Ovary (tissue), 9 donors: ENCODE measurements around the gene FGGY. TPM values are rescaled to one million over a fixed set of nuclear protein-coding genes. Genes with fewer than 3 reads are reported as not detected.

ENCODE experiments used
- DNase-seq, 5 donors: peaks; one replicate each; pipeline ENCODE4 v3.0.0-alpha.2; 2019 to 2020
- H3K27ac ChIP-seq, 2 donors: fragments of 200-600 bp; one replicate each; pipeline versions ENCODE4 v1.5.1 to v1.8.0; 2019 to 2022
- H3K27me3 ChIP-seq: fragments of 200-600 bp; one replicate; pipeline ENCODE4 v1.8.0; 2022
- H3K36me3 ChIP-seq: fragments of 200-600 bp; sonication (generic); one replicate; pipeline ENCODE4 v1.5.1; 2019
- H3K4me1 ChIP-seq: one replicate; pipeline ENCODE4 v1.8.1; 2013; ENCODE audit warnings: mild to moderate bottlenecking, moderate library complexity; ENCODE audit not compliant: insufficient read depth
- H3K4me3 ChIP-seq: fragments of 200-600 bp; sonication (generic); one replicate; pipeline ENCODE4 v1.5.1; 2017
- H3K9me3 ChIP-seq, 2 donors: fragments of 200-600 bp in 1 of 2; sonication (generic) in 1 of 2; one replicate each; pipeline versions ENCODE4 v1.5.1 to v1.8.1; 2013 to 2019; ENCODE audit warnings: mild to moderate bottlenecking in 1 of 2, moderate library complexity in 1 of 2
- EP300 ChIP-seq: sonication (generic); formaldehyde crosslinking; IDR thresholded peaks from one replicate; pipeline ENCODE4 v1.6.1; 2017; ENCODE audit warnings: antibody characterized with exemption
- POLR2A ChIP-seq: fragments of 450-650 bp; IDR thresholded peaks from one replicate; pipeline ENCODE4 v1.6.1; 2017; ENCODE audit warnings: antibody characterized with exemption, mild to moderate bottlenecking, moderate library complexity
- WGBS, 3 donors: extraction: QIAGEN DNeasy Blood & Tissue Kit in 1 of 3; methylation state at CpG; one replicate each; pipeline versions ENCODE4 v1.1.5 to v1.1.7; 2013 to 2017; 5-methylcytosine and 5-hydroxymethylcytosine counted together
- intact Hi-C, 4 donors: fragments of 100-400 bp; cut with DNase I; formaldehyde crosslinking; loops; one replicate each; pipeline versions ENCODE4 v1.11.0 to v1.15.1; 2022 to 2023
- polyA plus RNA-seq, 2 donors: library from polyadenylated mRNA; stranded (reverse); fragments of 200-250 nt in 1 of 2; fragments of 350-450 nt in 1 of 2; fragmentation: Illumina TruSeq in 1 of 2; extraction: RNeasy Lipid Tissue Mini Kit (QIAGEN cat#74804) in 1 of 2; gene quantifications; one replicate each; pipeline ENCODE4 v1.2.3, GENCODE V29; 2013 to 2014
- total RNA-seq, 7 donors: library from RNA; depleted of rRNA in 2 of 7; stranded (reverse); fragments of >200 nt in 2 of 7; fragmentation: NEBNext Ultra II Directional in 3 of 7; extraction: Animal tissue kit (Norgen Biotek cat#: 25700) in 3 of 7; gene quantifications; one replicate each; pipeline versions ENCODE4 v1.1.0 to v1.2.4, GENCODE V29; 2016 to 2023
- TF ChIP-seq, protein P1 (sequence below), 3 donors: fragments of 450-650 bp in 2 of 3; fragments of 200-600 bp in 1 of 3; IDR thresholded peaks; one replicate each; pipeline versions ENCODE4 v1.5.1 to v1.8.0; 2016 to 2022; ENCODE audit warnings: antibody characterized with exemption in 3 of 3, mild to moderate bottlenecking in 1 of 3
- donor health status: DM: no; HTN: no; CAD: no; lungs with moderate emphysema.
- donor health status: DM: no; HTN: no; CAD: no.
- donor health status: Bipolar disorder and iron deficiency.
- donor health status: DM: yes; HTN: yes; CAD: no.
- donor health status: DM: no; HTN: no; CAD: no.
- donor health status: DM: yes; HTN: yes; CAD: no.

FGGY gene
- total and polyA plus RNA-seq, 9 donors, result 7.9 to 62.0 (median 44.7) TPM

DNA sequence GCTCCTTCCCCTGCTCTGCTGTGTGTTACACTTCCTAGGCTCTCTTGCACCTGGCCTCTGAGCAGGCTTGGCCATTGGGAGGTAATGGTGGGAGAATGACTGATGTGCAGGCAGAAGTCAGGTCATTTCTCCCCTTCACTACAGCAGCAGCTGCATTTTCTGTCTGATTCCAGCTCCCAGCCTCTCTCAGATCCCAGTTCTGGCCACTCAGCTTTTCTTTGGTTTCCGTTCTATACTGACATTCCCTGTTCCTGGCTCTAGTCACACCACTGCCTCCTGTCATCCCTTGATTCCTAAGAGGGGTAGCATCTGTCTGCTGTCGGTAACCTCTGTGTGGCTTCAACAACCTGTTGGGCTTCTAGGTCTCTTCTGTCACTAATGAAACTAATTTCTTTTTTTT, 390.2 kb downstream of the FGGY start:
- 76 to 88% (median 86%) methylated on average over 2 of the region's 2 CpGs for WGBS, 3 donors
- H3K9me3 ChIP-seq, result no peaks in the 10 kb centered on the region
- H3K27ac ChIP-seq, result no peak overlapping the region
- H3K27me3 ChIP-seq, result no peaks in the 10 kb centered on the region
- H3K36me3 ChIP-seq, result no peaks in the 10 kb centered on the region
- H3K4me3 ChIP-seq, result no peak overlapping the region
- peaks cover 2% of the 10 kb centered on the region for H3K4me1 ChIP-seq
- DNase-seq, result no peak
- TF ChIP-seq POLR2A, result no peak
- TF ChIP-seq, protein P1, sequence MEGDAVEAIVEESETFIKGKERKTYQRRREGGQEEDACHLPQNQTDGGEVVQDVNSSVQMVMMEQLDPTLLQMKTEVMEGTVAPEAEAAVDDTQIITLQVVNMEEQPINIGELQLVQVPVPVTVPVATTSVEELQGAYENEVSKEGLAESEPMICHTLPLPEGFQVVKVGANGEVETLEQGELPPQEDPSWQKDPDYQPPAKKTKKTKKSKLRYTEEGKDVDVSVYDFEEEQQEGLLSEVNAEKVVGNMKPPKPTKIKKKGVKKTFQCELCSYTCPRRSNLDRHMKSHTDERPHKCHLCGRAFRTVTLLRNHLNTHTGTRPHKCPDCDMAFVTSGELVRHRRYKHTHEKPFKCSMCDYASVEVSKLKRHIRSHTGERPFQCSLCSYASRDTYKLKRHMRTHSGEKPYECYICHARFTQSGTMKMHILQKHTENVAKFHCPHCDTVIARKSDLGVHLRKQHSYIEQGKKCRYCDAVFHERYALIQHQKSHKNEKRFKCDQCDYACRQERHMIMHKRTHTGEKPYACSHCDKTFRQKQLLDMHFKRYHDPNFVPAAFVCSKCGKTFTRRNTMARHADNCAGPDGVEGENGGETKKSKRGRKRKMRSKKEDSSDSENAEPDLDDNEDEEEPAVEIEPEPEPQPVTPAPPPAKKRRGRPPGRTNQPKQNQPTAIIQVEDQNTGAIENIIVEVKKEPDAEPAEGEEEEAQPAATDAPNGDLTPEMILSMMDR (IDR thresholded peaks at IDR 0.05), result no peak
- TF ChIP-seq EP300, result no peak
- intact Hi-C loops, result loop anchor here in 1 of 4 donors (10.0 kb wide), 1 partner anchor 162 kb away; no protein-coding TSS in a partner anchor

DNA sequence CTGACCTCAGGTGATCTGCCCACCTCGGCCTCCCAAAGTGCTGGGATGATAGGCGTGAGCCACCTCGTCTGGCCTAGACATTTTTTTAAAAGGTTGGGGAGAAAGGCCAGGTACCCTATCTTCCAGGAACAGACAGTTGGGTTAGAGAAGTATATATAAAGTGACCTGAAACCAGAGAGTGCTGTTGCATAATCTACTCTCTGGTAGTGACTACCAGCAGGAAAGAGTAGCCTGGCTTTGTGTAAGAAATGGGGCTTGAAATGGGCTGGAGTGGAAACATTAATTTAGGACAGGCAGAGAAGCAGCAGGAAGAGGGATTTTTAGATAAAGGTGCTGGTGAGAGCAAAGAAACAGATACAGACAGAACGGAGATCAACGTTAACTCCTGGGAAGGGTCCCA, 392.1 kb downstream of the FGGY start:
- 69 to 88% (median 80%) methylated on average over 5 of the region's 5 CpGs for WGBS, 3 donors
- Histone ChIP-seq H3K36me3 (no peaks in the 10 kb centered on the region), H3K27ac (no peak overlapping the region), H3K9me3 (no peaks in the 10 kb centered on the region), H3K27me3 (no peaks in the 10 kb centered on the region), H3K4me1 (peaks cover 2% of the 10 kb centered on the region), H3K4me3 (no peak overlapping the region)
- intact Hi-C loops, result loop anchor here in 1 of 4 donors (10.0 kb wide), 1 partner anchor 164 kb away; no protein-coding TSS in a partner anchor
- DNase-seq, result no peak
- TF ChIP-seq, protein P1 (IDR thresholded peaks at IDR 0.05), result no peak
- no peak for TF ChIP-seq EP300
- TF ChIP-seq POLR2A, result no peak

DNA sequence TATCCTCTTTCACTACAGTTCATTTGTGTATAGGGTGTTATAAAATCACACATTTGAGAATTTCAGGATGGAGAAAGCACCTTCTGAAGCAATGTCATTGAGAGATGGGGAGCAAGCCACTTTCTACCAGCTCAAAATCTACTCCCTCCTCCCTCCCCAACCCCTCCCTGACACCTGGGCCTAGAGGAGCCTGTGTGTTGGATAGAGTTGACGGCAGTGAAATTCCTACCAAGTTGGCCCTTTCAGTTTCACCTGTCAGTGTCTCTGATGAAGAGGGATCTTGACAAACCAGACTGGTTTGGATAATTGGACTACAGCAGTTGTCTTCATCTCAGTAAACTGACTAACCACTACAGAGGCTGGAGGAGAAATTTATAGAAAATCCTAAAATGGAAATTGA, 392.8 kb downstream of the FGGY start:
- DNase-seq, result no peak
- TF ChIP-seq POLR2A, result no peak
- TF ChIP-seq, protein P1 (IDR thresholded peaks at IDR 0.05), result no peak
- Histone ChIP-seq H3K4me3 (no peak overlapping the region), H3K36me3 (no peaks in the 10 kb centered on the region), H3K4me1 (peaks cover 2% of the 10 kb centered on the region), H3K27me3 (no peaks in the 10 kb centered on the region), H3K27ac (no peak overlapping the region), H3K9me3 (no peaks in the 10 kb centered on the region)
- intact Hi-C loops, result loop anchor here in 3 of 4 donors (10.0 kb wide), 4 partner anchors 165 to 945 kb away; partner anchors contain the start of gene FGGY (in 2 of the 3)
- WGBS, 3 donors, result 88 to 100% (median 92%) methylated on average over 1 of the region's 1 CpG

DNA sequence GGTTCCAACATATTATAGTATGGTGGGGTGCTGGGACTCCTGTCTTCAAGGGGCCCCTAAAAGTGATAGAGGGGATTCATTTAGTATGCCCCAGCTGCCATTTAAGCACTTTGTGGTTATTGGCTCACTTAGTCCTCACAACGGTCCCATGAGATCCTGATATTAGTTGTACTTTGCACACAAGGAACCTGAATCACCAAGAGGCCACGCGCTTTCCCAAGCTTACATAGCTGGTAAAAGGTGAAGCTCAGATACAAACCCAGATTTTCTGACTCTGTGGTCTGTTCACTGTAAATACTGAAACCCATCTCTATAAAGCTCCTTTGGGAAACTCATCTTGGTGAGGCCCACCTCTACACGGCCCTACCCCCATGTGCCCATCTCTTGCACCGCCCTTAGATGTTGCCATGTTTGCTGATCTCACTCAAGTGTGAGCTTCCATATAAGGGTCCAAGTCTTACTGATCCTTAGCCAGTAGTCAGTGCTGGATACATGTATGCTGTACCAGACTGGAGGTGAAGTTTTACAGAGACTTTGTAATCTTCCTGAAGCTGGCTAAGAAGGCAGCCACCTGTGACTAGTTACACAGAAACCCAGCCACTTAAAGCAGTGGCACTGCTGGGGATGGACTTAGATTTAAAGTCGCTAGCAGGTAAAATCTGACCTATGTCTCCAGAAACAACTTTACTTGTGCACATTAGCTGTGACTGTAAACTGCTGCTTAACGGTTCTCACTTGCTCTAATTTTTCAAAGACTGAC, 393.5 kb downstream of the FGGY start:
- H3K4me3 ChIP-seq, result no peak overlapping the region
- WGBS, 3 donors, result 90 to 95% (median 95%) methylated on average over 7 of the region's 7 CpGs
- H3K27me3 ChIP-seq, result no peaks in the 10 kb centered on the region
- peaks cover 2% of the 10 kb centered on the region for H3K4me1 ChIP-seq
- H3K27ac ChIP-seq, result no peak overlapping the region
- no peaks in the 10 kb centered on the region for H3K36me3 ChIP-seq
- intact Hi-C loops, result loop anchor here in 3 of 4 donors (10.0 kb wide), 3 partner anchors 396 to 946 kb away; partner anchors contain the start of gene FGGY (in 2 of the 3)
- no peaks in the 10 kb centered on the region for H3K9me3 ChIP-seq
- DNase-seq, result no peak
- TF ChIP-seq POLR2A, result no peak
- TF ChIP-seq, protein P1 (IDR thresholded peaks at IDR 0.05), result no peak
- TF ChIP-seq EP300, result no peak
